Smooth muscle cell (in vitro differentiated cells): ENCODE results near the gene AGXT. TPM values are rescaled to one million over a fixed set of nuclear protein-coding genes. Genes with fewer than 3 reads are reported as not detected.

Experiments used
- DNase-seq: peaks from one replicate; lab custom pipeline; 2025; ENCODE audit not compliant: unreplicated experiment; lab: John Stamatoyannopoulos, UW
- H2AFZ ChIP-seq: fragments of 200-600 bp; sonication (generic); 2 replicates; pipeline ENCODE4 v1.6.0; 2016; ENCODE audit warnings: antibody characterized with exemption, low read depth, mild to moderate bottlenecking
- H3F3A ChIP-seq: fragments of 200-600 bp; sonication (generic); 2 replicates; pipeline ENCODE4 v1.6.0; 2017; ENCODE audit warnings: antibody characterized with exemption, low read depth
- H3K27ac ChIP-seq: fragments of 200-600 bp; sonication (generic); 2 replicates; pipeline ENCODE4 v1.5.1; 2016; ENCODE audit warnings: low read depth, mild to moderate bottlenecking
- H3K27me3 ChIP-seq: fragments of 200-600 bp; sonication (generic); 2 replicates; pipeline ENCODE4 v1.6.1; 2016; ENCODE audit warnings: low read depth, mild to moderate bottlenecking
- H3K36me3 ChIP-seq: fragments of 200-600 bp; sonication (generic); 2 replicates; pipeline ENCODE4 v1.5.1; 2016; ENCODE audit warnings: low read depth
- H3K4me1 ChIP-seq: fragments of 200-600 bp; sonication (generic); 2 replicates; pipeline ENCODE4 v1.5.1; 2016; ENCODE audit warnings: low read depth
- H3K4me2 ChIP-seq: fragments of 200-600 bp; sonication (generic); 2 replicates; pipeline ENCODE4 v1.6.0; 2016; ENCODE audit warnings: mild to moderate bottlenecking
- H3K4me3 ChIP-seq: fragments of 200-600 bp; sonication (generic); 2 replicates; pipeline ENCODE4 v1.5.1; 2016; ENCODE audit warnings: mild to moderate bottlenecking
- H3K79me2 ChIP-seq: fragments of 200-600 bp; sonication (generic); 2 replicates; pipeline ENCODE4 v1.6.0; 2016; ENCODE audit warnings: low read depth, mild to moderate bottlenecking
- H3K9ac ChIP-seq: fragments of 200-600 bp; sonication (generic); 2 replicates; pipeline ENCODE4 v1.6.0; 2016; ENCODE audit warnings: low read depth
- H3K9me3 ChIP-seq: fragments of 200-600 bp; sonication (generic); replicated peaks from 2 replicates; pipeline ENCODE4 v1.5.1; 2016; ENCODE audit warnings: low read depth
- H4K20me1 ChIP-seq: fragments of 200-600 bp; sonication (generic); 2 replicates; pipeline ENCODE4 v1.6.0; 2016; ENCODE audit warnings: low read depth
- WGBS: methylation state at CpG from one replicate; pipeline ENCODE4 v1.1.7; 2016; ENCODE audit warnings: low lambda C conversion rate; 5-methylcytosine and 5-hydroxymethylcytosine counted together
- polyA plus RNA-seq: library from polyadenylated mRNA; unstranded; fragments of >200 nt; fragmentation: Nextera tagmentation; extraction: Ambion mirVana; gene quantifications from 2 replicates; pipeline ENCODE4 v1.2.1, GENCODE V29; 2016
- total RNA-seq: library from RNA; depleted of rRNA; stranded (reverse); fragments of >200 nt; gene quantifications from 2 replicates; pipeline ENCODE4 v1.2.3, GENCODE V29; 2014
- TF ChIP-seq, protein P1 (sequence below): fragments of 200-600 bp; sonication (generic); IDR thresholded peaks from 2 replicates; pipeline ENCODE4 v1.5.1; 2017; ENCODE audit warnings: borderline replicate concordance, mild to moderate bottlenecking, antibody characterized with exemption; ENCODE audit not compliant: insufficient read depth, poor library complexity, severe bottlenecking

AGXT gene
- total and polyA plus RNA-seq, 2 experiments from 2014 or later: not detected

DNA sequence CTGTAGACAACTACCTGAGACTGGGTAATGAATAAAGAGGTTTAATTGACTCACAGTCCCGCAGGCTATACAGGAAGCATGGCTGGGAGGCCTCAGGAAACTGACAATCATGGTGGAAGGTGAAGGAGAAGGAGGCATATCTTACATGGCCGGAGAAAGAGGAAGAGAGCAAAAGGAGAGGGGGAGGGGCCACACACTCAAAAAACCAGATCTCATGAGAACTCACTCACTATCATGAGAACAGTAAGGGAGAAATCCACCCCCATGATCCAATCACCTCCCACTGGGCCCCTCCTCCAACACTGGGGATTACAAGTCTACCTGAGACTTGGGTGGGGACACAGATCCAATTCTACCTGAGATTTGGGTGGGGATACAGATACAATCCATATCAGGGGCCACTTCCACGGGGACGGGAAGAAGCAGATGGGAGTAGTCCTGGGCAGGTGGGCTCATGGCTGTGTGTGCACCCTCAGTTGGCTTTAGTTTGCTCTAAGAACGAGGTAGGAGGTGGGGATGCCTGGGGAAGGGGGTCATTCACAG, 17.5 kb downstream of the AGXT start:
- DNase-seq: no peak

DNA sequence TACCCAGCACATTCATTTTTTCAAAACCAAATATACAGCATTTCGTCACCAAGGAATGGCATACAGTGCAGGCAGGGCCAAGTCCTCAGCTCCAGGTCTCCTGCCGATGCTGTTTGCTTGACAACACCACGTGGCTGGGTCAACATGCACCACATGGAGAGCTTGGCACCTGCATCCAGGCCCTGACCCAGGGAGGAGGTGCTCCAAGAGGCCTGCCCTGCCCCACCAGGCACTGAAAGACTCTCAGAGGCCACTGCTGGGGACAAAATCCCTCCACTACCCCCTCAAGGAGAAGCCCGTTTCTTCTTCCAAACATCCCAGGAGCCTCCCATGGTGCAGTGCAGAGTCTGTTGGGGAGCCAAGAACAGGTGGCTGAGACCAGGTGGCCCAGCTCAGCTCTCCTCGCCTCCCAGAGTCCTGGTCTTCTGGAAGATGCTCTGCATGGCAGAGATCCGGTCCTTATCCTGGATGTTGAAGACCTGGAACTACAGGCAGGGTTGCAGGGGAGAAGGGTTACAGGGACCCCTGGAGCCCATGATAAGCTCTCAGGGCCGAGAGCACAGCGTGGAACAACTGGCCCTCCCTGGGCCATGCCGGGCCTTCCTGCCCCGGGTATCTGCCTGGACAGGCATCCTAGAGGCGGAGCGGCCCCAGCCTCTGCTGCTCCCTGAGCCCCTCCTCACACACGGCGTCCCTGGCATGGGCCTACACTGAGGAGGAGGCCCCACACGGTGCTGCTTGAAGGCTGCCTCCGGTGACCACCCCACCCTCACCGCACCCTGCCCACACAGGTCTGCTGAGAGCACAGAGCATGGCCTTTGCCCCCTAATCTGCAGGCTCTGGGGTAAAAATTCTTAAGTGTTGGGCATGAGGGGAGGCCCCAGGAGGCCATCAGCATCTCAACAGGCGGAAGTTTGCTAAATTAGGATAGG, 18.3 kb downstream of the AGXT start:
- WGBS: 89% methylated on average over 18 of the region's 18 CpGs
- H3K27ac ChIP-seq: no peak overlapping the region
- no peaks in the 10 kb centered on the region for H4K20me1 ChIP-seq
- no peak overlapping the region for H3K4me3 ChIP-seq
- H3K27me3 ChIP-seq: no peaks in the 10 kb centered on the region
- DNase-seq: no peak
- H3K9ac ChIP-seq: no peak overlapping the region
- H3K4me1 ChIP-seq: peaks cover 6% of the 10 kb centered on the region
- TF ChIP-seq, protein P1, sequence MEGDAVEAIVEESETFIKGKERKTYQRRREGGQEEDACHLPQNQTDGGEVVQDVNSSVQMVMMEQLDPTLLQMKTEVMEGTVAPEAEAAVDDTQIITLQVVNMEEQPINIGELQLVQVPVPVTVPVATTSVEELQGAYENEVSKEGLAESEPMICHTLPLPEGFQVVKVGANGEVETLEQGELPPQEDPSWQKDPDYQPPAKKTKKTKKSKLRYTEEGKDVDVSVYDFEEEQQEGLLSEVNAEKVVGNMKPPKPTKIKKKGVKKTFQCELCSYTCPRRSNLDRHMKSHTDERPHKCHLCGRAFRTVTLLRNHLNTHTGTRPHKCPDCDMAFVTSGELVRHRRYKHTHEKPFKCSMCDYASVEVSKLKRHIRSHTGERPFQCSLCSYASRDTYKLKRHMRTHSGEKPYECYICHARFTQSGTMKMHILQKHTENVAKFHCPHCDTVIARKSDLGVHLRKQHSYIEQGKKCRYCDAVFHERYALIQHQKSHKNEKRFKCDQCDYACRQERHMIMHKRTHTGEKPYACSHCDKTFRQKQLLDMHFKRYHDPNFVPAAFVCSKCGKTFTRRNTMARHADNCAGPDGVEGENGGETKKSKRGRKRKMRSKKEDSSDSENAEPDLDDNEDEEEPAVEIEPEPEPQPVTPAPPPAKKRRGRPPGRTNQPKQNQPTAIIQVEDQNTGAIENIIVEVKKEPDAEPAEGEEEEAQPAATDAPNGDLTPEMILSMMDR: no peak
- no peak overlapping the region for H3K4me2 ChIP-seq
- H2AFZ ChIP-seq: no peak overlapping the region
- H3K9me3 ChIP-seq: no peaks in the 10 kb centered on the region
- no peaks in the 10 kb centered on the region for H3K36me3 ChIP-seq
- H3K79me2 ChIP-seq: no peaks in the 10 kb centered on the region
- H3F3A ChIP-seq: no peaks in the 10 kb centered on the region

More for the DNA sequence above, 17.5 kb downstream of the AGXT start:
- 82% methylated on average over 5 of the region's 5 CpGs for WGBS
- Histone ChIP-seq H4K20me1 (no peaks in the 10 kb centered on the region), H3K79me2 (no peaks in the 10 kb centered on the region), H3K4me3 (no peak overlapping the region), H3F3A (no peaks in the 10 kb centered on the region), H3K9me3 (no peaks in the 10 kb centered on the region), H3K27me3 (no peaks in the 10 kb centered on the region), H3K4me1 (peaks cover 6% of the 10 kb centered on the region), H3K4me2 (no peak overlapping the region), H3K9ac (no peak overlapping the region), H3K27ac (no peak overlapping the region), H3K36me3 (no peaks in the 10 kb centered on the region), H2AFZ (no peak overlapping the region)
- TF ChIP-seq, protein P1: no peak

DNA sequence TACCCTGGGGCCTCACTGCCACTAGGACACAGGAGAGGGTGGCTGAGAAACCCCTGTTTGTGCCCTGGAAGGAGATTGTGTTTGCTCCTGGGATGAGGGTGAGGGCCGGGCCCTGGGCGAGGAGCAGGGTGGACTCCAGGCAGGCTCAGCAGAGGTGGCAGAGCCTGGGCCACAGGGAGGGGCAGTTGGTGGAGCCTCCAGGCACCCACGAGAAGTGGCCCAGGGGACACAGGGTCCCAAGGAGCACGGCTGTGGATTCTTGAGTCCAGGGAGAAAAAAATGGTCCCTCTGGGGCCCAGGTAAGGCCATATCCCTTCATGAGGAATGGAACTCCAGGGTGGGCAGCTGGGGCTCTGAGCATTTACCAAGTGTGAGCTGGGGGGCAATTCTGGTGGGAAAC, 19.0 kb downstream of the AGXT start:
- Histone ChIP-seq H3F3A (no peaks in the 10 kb centered on the region), H3K4me2 (no peak overlapping the region), H3K36me3 (no peaks in the 10 kb centered on the region), H4K20me1 (no peaks in the 10 kb centered on the region), H3K27me3 (no peaks in the 10 kb centered on the region), H2AFZ (no peak overlapping the region), H3K4me3 (no peak overlapping the region), H3K4me1 (peaks cover 6% of the 10 kb centered on the region), H3K79me2 (no peaks in the 10 kb centered on the region), H3K9ac (no peak overlapping the region), H3K9me3 (no peaks in the 10 kb centered on the region), H3K27ac (no peak overlapping the region)
- no peak for DNase-seq
- WGBS: 94% methylated on average over 4 of the region's 4 CpGs
- TF ChIP-seq, protein P1: no peak
